Activated T-helper 1 cell treated with Interleukin-2 at 50 U/mL for 16 hours (primary cell): ENCODE measurements around the gene PDSS1.
"Not testable (repeated sequence)": the region's sequence is repeated elsewhere in the genome, so short reads cannot be mapped to it uniquely, and the experiment has no call there.

Experiments used
- DNase-seq: peaks from one replicate; pipeline ENCODE4 v3.0.0-alpha.2; 2020; ENCODE audit warnings: low read depth

Gene PDSS1, protein sequence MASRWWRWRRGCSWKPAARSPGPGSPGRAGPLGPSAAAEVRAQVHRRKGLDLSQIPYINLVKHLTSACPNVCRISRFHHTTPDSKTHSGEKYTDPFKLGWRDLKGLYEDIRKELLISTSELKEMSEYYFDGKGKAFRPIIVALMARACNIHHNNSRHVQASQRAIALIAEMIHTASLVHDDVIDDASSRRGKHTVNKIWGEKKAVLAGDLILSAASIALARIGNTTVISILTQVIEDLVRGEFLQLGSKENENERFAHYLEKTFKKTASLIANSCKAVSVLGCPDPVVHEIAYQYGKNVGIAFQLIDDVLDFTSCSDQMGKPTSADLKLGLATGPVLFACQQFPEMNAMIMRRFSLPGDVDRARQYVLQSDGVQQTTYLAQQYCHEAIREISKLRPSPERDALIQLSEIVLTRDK

DNA sequence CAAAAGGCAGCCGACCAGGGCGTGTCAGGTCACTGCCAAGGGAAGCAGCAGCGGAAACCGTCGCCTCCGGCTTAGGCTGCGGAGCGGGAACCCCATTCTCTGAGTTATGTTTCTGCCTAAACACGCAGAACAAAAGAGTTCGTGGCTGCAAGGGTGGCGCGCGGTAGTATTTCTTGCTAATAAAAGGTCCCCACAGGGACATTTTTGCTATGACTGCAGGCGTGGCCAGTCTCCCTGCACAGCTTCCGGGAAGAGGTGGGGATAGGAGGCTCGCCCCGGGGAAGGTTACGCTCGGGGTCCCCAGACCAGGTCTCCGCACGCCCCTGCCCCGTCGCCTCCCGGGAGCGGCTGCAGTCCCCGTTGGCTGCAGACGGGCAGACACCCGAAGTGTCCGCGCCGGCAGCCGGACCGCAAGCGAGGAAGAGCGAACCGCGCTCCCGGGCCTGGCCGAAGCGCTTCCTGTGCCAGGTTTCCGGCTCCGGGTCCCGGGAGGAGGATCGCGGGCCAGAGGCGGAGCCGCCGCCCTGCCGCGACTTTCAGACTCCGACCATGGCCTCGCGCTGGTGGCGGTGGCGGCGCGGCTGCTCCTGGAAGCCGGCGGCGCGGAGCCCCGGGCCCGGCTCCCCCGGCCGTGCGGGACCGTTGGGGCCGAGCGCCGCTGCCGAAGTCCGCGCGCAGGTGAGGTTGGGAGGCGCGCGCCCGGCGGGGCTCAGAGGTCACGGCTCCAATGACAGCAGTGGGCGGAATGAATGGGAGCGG lies at the start of gene PDSS1:
Gene PDSS1 (plus strand): TSS at position 539 of the 759 bp plus-strand sequence. CDS start 11 bp downstream, at position 550.
- peak; percentile 50 for DNase-seq

DNA sequence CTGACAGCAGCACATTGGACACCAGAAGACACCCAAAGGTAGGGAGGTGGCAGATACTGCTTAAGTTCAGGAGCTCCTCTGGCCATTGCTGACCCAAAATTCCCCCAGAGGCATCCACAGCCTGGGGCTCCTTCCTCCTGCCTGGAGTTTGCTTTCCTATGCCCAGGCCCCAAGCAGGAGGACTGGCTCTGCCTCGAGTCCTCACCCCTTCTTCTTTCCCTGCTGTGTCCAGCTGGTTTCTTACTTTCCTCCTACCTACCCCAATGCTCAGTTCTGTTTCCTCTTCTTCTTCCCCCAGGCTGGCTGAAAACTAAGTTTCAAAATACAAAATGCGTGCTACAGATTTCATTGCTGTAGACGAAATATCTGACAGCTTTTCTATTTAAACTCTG lies 49.3 kb upstream of the PDSS1 start:
- not testable (repeated sequence) for DNase-seq

DNA sequence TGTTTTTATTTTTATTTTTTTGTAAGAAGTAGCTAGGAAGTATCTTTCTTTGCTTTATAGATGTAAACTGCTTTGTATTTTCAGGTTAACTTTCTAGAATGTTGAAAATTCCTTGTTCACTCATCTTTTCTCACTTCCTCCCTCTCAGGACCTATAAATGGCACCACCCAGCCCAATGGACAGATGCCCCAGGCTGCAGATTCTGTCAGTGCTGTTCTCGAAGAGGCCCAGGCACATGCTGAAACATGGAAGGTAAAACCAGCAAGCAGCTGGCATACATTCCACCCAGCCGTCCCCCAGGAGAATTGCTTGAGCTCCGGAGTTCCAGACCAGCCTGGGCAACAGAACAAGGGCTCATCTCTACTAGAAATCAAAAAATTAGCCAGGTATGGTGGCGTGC lies 47.1 kb upstream of the PDSS1 start:
- no peak for DNase-seq

DNA sequence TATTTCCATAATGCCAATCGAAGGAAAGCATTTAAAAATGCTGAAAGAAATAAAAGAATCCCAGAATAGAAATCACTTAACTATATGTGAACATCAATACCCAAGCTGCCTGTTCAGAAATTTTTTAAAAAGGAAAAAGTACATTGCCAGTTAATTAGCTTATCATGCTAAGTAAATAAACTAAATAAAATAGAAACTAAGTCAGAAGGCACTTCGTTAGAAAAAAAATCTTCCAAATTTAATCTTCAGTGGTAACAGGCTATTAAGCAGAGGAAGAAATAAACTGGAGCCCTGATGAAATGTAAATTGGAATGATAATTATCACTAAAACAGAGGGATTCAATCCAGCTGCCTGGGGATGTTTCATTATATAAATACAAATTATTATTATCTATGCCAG lies 46.0 kb upstream of the PDSS1 start:
- DNase-seq: not testable (repeated sequence)

DNA sequence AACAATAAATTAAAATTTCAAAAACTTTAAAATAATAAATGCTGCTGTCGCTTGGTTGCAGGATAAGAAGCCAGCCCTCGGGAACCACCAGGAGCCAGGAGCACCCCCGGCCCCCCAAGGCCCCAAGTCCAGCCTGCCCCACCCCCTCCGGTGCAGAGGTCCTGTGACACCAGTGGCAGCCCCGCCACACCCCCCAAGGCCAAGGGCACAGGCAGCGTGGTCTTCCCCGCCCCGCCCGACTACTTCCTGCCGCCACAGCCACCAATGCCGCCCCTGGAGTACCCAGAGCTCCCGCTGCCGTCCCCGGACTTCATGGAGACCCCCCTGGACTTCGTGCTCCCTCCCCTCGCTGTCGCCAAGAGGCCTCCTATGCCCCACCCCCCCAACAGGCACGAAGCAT lies 44.5 kb upstream of the PDSS1 start:
- no peak for DNase-seq

DNA sequence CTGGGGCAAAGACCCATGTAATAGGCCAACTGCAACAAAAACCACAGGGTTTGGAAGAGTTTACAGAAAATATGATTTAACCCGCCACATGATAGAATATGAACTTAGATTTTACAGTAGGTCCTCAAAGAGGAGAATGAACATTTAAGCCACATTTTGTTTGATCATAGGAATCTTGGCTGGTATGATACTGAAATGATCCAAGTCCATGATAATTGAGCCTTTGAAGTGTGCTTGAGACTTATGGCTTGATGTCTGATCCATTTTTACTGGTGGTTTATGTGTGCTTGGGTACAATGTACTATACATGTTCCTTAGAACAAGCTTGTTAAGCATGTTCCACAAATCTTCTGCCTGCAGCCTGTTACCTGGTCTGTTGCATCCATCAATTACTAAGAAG lies 41.8 kb upstream of the PDSS1 start:
- DNase-seq: no peak

DNA sequence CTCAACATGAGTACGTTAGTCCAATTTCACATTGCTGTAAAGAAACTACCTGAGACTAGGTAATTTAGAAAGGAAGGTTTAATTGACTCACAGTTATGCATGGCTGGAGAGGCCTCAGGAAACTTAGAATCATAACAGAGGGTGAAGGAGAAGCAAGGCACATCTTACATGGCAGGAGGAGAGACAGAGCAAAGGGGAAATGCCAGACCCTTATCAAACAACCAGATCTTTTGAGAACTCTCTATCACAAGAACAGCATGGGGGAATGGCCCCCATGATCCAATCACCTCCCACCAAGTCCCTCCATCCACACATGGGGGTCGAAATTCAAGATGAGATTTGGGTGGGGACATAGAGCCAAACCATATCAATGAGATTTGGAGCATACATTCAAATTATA lies 34.6 kb upstream of the PDSS1 start:
- DNase-seq: no peak

DNA sequence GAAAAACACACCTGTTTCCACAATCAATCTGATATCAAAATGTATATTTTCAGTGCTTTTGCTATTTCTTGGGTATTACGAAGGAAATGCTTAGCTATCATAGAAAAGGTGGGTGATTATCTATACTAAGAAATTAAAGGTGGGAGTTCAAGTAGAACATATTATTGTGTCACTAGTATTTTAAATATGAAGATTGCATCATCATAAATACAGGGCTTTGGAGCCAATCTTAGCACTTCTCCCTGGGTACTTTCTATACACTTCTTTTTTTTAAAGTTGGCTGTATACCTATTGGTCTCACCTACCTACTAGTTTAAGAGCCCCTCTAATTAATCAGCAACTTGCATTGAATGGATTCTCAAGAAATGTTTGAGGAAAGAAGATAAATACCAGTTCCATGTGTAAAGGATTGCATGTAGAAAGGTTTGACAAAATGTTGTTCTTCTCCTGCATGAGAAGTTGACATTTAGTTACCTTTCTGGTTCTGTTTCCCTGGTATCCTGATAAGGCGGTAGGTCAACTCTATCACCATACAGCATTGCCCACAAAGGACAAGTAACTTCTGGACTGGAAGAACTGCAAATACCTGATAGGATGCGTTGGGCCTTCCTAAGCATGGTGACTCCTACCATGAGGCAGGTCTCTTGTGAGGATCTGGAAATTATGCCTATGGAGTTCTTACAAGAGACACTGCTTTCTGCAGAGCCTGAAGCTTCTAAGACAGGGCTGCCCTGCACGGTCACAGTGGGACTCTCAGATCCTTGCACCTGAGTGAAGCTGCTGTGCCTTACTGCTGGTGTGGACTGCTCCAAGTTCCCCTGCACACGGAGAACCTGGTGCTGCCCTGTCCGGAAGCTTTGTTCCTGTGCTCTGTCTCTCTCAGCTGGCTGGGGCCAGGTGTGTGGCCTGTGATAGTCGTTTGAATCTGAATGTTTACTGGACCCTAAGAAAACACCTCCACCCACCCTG lies 32.1 kb upstream of the PDSS1 start:
- no peak for DNase-seq

DNA sequence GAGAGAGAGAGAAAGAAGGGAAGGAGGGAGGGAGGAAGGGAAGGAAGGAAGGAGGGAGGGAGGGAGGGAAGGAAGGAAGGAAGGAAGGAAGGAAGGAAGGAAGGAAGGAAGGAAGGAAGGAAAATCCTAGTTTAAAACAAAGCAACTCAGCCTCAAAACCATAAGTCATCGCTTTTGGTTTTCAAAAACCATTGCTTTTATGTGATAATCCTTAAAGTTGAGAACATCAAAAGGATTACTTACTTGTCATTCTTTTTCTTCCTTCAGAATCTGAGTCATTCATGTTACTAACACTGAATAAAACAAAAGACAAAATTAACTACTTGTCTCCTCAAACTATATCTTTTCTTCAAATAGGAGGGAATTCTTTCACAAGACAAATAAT lies 21.6 kb upstream of the PDSS1 start:
- no peak for DNase-seq

DNA sequence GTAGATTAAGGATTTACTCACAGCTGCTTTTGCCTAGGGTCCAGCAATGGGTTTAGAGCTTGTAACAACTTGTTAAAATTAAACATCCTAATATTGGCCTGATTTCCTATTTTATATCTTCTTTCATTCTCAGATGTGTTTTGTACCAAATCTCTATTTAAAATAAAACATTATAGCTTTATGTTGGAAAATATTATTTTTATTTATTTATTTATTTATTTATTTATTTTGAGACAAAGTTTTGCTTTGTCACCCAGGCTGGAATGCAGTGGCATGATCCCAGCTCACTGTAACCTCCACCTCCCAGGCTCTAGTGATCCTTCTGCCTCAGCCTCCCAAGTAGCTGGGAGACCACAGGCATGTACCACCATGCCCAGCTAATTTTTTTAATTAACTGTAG lies 17.9 kb upstream of the PDSS1 start:
- DNase-seq: no peak

DNA sequence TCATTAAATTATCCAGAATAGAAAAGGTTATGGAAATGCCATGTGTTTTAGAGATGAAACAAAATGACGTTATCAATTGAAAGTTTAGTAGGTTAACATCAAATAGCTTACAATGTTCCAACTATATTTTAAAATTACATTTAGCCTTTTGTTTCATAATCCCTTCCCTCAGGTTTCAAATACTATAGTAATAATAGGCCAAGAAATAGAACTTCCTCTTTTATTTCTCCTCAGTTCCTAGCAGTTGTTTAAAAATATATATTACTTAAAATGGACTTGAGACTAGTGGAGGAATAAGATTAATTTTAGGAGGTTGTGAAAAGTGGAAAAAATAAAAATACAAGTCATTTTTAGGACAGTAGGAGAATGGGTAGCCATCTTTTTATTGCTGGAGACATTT lies 16.4 kb upstream of the PDSS1 start:
- DNase-seq: no peak

DNA sequence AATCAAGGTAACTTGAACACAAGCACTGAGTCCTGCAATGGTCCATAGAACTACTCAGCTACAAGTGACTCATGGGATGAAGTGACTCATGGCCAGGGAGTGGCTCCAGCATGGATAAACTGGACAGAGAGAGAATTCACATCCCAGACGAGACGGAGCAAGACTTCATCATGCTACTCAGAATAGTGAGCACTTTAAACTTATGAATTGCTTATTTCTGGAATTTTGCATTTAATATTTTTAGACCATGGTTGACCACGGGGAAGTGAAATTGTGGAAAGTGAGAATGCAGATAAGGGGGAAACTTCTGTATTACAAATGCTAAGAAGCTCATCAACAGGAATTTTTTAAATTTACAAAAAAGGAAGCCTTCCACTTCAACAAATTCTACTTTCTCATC lies 15.5 kb upstream of the PDSS1 start:
- not testable (repeated sequence) for DNase-seq

DNA sequence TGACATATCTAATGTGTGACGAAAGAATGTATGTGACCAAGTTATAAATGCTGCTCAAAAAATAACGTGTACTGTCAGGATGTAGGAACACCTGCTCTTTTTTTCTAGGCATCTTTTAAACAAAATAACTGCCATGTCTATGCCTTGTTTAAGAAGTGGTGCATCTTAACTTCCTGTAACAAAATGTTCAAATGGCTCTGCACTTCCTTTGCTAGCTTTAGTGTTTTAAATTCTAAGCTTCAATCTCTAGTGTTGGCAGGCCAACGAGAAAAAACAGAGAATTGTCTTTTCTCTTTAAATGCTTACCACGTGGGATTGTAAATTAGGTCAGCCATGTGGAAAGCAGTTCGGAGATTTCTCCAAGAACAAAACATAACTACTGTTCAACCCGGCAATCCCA lies 14.6 kb upstream of the PDSS1 start:
- DNase-seq: no peak

DNA sequence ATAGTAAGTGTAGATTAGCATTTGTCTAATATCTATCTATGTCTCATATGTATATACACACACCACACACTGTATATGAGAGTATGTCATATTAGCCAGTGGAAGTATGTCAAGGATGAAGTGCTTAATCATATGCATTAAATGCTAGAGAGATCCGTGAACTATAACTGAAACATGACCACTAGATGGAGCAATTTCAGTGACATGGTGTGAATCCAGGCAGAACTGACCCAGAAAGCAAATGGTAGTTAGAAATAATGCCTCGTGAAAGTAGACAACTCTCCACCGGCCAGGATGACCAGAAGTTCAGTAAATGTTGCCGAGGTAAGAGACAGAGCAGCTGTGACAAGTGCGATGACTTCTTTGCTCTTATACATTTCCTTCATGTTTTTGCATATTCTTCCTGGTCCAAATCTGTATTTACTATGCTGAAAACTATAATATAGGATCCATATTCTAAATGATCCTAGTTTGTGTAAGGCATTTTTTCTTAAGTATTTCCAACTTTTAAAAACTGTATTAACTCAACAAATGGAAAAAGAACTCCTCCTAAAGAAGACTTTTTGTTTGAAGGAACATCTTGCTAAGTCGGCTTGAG lies 12.7 kb upstream of the PDSS1 start:
- DNase-seq: not testable (repeated sequence)

DNA sequence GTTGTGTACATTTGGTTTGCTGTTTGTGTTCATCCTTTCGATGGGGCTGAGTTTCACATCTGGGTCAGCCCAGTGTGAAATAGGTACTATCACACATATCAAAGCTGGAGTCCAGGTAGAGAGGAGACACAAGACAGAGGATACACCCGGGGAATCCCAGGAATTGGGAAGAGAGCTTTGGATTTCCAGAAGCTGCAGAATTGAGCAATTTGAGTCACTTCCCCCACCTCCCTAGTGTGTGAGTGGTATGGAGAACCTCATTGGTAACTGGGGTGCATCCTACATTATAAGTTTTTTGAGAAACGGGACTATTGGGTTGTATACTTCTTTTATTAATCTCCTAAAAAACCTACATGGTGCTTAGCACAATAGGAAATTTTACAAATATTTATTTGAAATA lies 12.1 kb upstream of the PDSS1 start:
- no peak for DNase-seq

DNA sequence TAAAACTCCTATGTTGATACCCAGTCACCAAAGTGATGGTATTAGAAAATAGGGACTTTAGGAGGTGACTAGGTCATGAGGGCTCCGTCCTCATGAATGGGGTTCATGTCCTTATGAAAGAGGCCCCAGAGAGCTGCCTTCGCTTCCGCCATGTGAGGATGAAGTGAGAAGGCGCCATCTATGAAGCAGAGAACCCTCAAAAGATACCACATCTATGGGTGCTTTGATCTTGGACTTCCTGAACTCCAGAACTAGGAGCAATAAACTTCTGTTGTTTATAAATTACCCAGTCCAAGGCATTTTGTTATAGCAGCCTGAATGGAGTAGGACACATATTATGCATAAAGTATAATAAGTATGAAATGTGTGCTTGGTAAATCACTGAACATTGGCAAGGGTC lies 8.1 kb upstream of the PDSS1 start:
- no peak for DNase-seq

DNA sequence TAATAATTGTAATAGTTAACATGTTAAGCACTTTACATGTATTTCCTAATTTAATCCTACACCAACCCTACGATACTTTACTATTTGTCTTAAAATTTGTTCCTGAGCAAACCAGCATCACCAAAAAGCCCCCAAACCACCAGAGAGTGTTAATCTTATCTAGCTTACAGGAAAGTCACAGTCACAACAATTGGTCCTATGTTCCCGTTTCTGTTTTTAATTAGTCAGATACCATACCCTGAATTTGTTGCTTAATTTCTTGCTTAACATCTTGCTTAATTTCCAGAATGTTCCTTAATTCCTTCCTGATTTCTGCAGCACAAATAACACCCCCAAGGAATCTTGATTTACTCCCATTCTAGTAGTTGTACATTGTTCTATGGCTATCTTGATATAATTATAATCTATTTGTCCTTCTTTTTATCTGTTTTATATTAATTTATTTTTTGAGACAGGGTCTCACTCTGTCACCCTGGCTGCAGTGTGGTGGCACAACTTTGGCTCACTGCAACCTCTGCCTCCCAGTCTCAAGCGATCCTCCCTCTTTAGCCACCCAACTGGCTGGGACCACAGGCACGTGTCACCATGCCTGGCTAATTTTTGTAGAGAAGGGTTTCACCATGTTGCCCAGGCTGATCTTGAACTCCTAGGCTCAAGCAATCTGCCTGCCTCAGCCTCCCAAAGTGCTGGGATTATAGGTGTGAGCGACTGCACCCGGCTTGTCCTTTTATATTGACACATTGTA lies 6.6 kb upstream of the PDSS1 start:
- DNase-seq: no peak

DNA sequence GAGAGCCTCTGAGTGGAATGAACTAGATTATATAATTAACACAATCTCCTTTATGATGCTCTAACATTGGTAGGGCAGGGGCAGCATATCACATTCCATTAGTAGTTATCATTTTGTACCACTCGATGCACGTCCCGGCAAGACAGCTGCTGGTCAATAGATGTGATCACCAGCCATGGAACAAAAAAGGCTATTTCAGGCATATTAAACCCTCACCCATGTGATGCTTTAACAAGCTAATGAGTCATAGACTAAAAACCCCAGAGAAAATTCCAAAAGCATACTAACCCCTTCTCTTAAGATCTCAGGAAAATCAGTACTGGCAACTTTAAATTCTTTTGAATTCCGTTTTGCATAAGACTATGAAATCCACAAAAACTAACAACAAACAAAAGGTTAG lies 3.0 kb upstream of the PDSS1 start:
- not testable (repeated sequence) for DNase-seq

DNA sequence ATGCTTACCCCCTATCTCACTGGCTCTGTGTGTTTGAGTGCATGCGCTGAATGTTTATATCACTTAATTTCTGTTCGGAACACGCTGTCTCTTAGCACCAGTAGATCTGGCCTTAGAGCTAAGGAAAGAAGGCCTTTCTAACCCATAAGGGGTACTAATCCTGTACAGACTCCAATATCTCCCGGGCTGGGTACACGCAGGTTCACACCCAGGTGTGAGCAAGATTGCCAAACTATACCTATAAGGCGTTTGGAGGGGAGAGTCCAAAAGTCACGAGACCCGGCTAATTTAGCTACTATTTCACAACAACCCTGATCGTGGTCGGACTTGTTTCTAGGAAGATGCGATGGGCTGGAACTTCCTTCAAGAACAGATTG lies 727 bp upstream of the PDSS1 start:
- no peak for DNase-seq

DNA sequence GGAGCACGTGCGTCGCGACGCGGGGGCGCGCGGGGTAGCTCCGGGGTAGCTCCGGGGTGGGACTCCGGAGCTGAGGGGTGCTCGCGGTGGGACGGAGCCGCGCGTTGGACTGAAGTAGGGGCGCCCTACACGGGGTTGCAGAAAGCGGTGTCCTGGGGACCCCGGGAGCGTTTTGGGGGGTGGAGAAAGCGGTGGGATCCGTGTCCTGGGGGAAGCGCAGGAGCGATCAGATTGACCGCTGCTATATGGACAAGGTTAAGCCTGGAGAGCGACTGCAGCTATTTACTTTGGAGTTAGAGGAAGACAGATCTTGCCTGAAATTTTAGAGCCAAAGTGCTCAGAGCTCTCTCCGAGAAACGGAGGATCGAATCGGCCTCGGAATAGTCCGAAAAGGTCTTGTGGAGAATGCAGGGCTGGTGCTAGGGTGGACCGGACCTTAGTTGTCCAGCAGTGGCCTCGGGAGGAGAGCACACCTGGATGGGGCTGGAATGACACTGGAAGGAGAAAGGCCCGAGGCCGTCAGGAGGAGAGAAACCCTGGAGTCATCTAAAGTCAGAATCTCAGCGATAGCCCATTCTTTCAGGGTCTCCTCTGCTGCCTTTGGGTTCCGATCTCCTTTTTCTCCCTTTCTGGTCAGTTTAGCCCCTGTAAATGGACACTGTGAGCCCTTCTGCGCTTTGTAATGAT lies 564 bp downstream of the PDSS1 start:
- DNase-seq: no peak

DNA sequence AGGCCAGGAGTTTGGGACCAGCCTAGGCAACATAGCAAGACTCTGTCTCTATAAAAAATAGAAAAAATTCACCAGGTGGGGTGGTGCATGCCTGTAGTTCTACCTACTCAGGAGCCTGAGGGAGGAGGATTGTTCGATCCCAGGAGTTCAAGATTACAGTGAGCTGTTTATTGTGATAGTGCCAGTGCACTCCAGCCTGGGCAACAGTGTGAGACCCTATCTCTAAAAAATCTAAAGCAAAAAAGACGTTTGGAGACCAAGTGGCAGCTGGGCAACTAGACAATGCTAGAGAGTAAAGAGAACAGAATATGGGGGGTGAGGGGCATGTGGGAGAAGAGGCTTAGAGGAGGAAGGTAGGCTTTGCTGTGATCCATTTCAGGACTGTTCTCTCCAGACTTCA lies 1.4 kb downstream of the PDSS1 start:
- DNase-seq: no peak
